RWPE1 (cell line): ENCODE results near the gene UPK1B.

Source experiments
- CTCF ChIA-PET: fragments of 350-600 bp; sonication (Branson Sonifier 250); formaldehyde crosslinking; extraction: SDS; loops from one replicate; lab custom pipeline; 2021; lab: Yijun Ruan, JAX
- POLR2A ChIA-PET: fragments of 400-600 bp; formaldehyde crosslinking; extraction: SDS; loops from one replicate; lab custom pipeline; 2020; ENCODE audit warnings: antibody characterized with exemption; ENCODE audit not compliant: low non-redundant PET; lab: Yijun Ruan, JAX
- DNase-seq: peaks from one replicate; pipeline ENCODE4 v3.0.0; 2012; ENCODE audit warnings: low spot score
- H3K27ac ChIP-seq: fragments of 450-650 bp; 2 replicates; pipeline ENCODE4 v1.5.1; 2017
- CTCF ChIP-seq: fragments of 450-650 bp; conservative IDR thresholded peaks from 2 replicates; pipeline ENCODE4 v1.5.1; 2017; ENCODE audit warnings: low read depth, mild to moderate bottlenecking

Gene UPK1B

GRCh38 chr3:119243712-119244111 is 70.3 kb downstream of the UPK1B start:
- TF ChIP-seq CTCF: no peak
- CTCF ChIA-PET: interaction anchor here (0.6 to 0.7 kb wide), 2 partner anchors 64 to 160 kb away, joined by 6 read pairs; no protein-coding TSS in a partner anchor
- POLR2A ChIA-PET: no interaction called here
- H3K27ac ChIP-seq: no peak overlapping the region
- DNase-seq: no peak

- no peak for TF ChIP-seq CTCF
- CTCF ChIA-PET: interaction anchor here (0.6 to 2.0 kb wide), 2 partner anchors 97 to 362 kb away, joined by 4 to 6 read pairs; no protein-coding TSS in a partner anchor
- POLR2A ChIA-PET: no interaction called here
Measured at GRCh38 chr3:119245778-119246177, 72.4 kb downstream of the UPK1B start.

More at GRCh38 chr3:119245778-119246177, 72.4 kb downstream of the UPK1B start:
- no peak overlapping the region for H3K27ac ChIP-seq
- DNase-seq: no peak
